Thyroid gland (tissue), 4 donors: Measurements from ENCODE around the gene HBA2.

Experiments used
- POLR2A ChIP-seq, 2 donors: fragments of 450-650 bp; IDR thresholded peaks; one replicate each; pipeline ENCODE4 v1.6.1; 2017; ENCODE audit warnings: antibody characterized with exemption in 2 of 2, mild to moderate bottlenecking in 2 of 2, moderate library complexity in 1 of 2
- TF ChIP-seq, protein P1 (sequence below), 6 experiments: fragments of 200-600 bp in 3 of 6; fragments of 450-650 bp in 3 of 6; sonication (generic) in 3 of 6; IDR thresholded peaks; one replicate each; pipeline ENCODE4 v1.5.1; 2016 to 2019; ENCODE audit warnings: antibody characterized with exemption in 6 of 6, mild to moderate bottlenecking in 2 of 6, inconsistent platforms in 1 of 6, moderate library complexity in 1 of 6

DNA sequence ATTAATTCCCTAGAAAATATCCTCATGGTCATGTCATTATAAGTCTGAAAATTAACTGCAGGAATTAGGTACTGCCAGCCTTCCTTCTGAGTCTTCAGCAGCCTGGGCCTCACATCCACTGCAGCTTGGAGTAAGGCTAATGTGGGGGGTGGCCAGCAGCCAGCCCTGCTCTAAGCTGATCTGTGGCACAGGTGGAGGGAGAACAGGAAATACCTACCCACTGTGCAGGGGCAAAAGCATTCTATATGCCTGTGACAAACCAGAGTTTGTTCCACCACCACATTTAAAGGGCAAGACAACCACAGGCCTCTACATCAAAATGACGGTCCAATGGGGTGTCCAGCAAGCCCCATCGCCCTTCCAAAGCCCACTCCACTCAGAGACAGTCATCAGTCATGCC is 43.6 kb upstream of the HBA2 start:
- TF ChIP-seq, protein P1, sequence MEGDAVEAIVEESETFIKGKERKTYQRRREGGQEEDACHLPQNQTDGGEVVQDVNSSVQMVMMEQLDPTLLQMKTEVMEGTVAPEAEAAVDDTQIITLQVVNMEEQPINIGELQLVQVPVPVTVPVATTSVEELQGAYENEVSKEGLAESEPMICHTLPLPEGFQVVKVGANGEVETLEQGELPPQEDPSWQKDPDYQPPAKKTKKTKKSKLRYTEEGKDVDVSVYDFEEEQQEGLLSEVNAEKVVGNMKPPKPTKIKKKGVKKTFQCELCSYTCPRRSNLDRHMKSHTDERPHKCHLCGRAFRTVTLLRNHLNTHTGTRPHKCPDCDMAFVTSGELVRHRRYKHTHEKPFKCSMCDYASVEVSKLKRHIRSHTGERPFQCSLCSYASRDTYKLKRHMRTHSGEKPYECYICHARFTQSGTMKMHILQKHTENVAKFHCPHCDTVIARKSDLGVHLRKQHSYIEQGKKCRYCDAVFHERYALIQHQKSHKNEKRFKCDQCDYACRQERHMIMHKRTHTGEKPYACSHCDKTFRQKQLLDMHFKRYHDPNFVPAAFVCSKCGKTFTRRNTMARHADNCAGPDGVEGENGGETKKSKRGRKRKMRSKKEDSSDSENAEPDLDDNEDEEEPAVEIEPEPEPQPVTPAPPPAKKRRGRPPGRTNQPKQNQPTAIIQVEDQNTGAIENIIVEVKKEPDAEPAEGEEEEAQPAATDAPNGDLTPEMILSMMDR (IDR thresholded peaks at IDR 0.05), result no peak
- TF ChIP-seq POLR2A (IDR thresholded peaks at IDR 0.05), result no peak
